K562 (cell line): ENCODE data around the gene SLC16A5. TPM values are rescaled to one million over a fixed set of nuclear protein-coding genes. Genes with fewer than 3 reads are reported as not detected.

Source experiments
- BHLHE40 ChIP-seq: IDR thresholded peaks from 2 replicates; pipeline ENCODE4 v1.6.1; 2011; ENCODE audit warnings: low read length, improper control_type of control experiment
- BRD4 ChIP-seq: fragments of 200-600 bp; sonication (generic); IDR thresholded peaks from 2 replicates; pipeline ENCODE4 v1.6.1; 2017; ENCODE audit warnings: inconsistent platforms
- EP400 ChIP-seq: fragments of 450-650 bp; IDR thresholded peaks from 2 replicates; pipeline ENCODE4 v1.6.1; 2017; ENCODE audit warnings: antibody characterized with exemption, mild to moderate bottlenecking, moderate library complexity
- FOSL1 ChIP-seq: fragments of 200-800 bp; sonication (Bioruptor generic); conservative IDR thresholded peaks from 2 replicates; pipeline ENCODE4 v1.6.1; 2016; ENCODE audit warnings: missing genetic modification characterization, missing compliant biosample characterization
- MTF1 ChIP-seq: fragments of 250-450 bp; sonication (Bioruptor Pico); IDR thresholded peaks from 2 replicates; pipeline ENCODE4 v1.9.0; 2021; ENCODE audit warnings: moderate library complexity, mild to moderate bottlenecking, inconsistent platforms, borderline replicate concordance
- PHF20 ChIP-seq: fragments of 450-650 bp; IDR thresholded peaks from 2 replicates; pipeline ENCODE4 v1.6.1; 2018; ENCODE audit not compliant: partially characterized antibody
- SAP30 ChIP-seq: fragments of 200-600 bp; sonication (generic); IDR thresholded peaks from 2 replicates; pipeline ENCODE4 v1.6.1; 2012; ENCODE audit warnings: borderline replicate concordance, low read depth, mild to moderate bottlenecking, moderate library complexity, low read length, control low read depth, inconsistent platforms; ENCODE audit not compliant: insufficient read depth, poor library complexity, severe bottlenecking
- SPI1 ChIP-seq: IDR thresholded peaks from 2 replicates; pipeline ENCODE4 v1.6.1; 2011; ENCODE audit warnings: low read depth, low read length, control low read depth, borderline replicate concordance
- polyA plus RNA-seq, 8 experiments: library from polyadenylated mRNA; depleted of rRNA in 4 of 8; stranded (reverse) in 5 of 8; unstranded in 3 of 8; fragments of >200 nt; fragmentation: Nextera tagmentation in 2 of 8; fragmentation: Illumina TruSeq in 1 of 8; extraction: Ambion mirVana in 2 of 8; extraction: Trizol in 1 of 8; gene quantifications; 2 replicates each; pipeline versions ENCODE4 v1.2.1 to v1.2.3, GENCODE V29; 2011 to 2014; ENCODE audit warnings: inconsistent platforms in 1 of 8, missing spikeins in 1 of 8
- total RNA-seq, 7 experiments: library from RNA; depleted of rRNA in 6 of 7; stranded (reverse); fragments of >200 nt in 6 of 7; fragmentation: Illumina TruSeq in 2 of 7; extraction: Trizol in 2 of 7; gene quantifications; 2 replicates each; pipeline versions ENCODE4 v1.2.1 to v1.2.3, GENCODE V29; 2011 to 2021; ENCODE audit warnings: low replicate concordance in 1 of 7
- TF ChIP-seq, protein P1 (sequence below), 2 experiments: fragments of 450-650 bp; IDR thresholded peaks; 2 replicates each; pipeline ENCODE4 v1.6.1; 2016; ENCODE audit warnings: mild to moderate bottlenecking in 2 of 2, borderline replicate concordance in 1 of 2, low read depth in 1 of 2, moderate library complexity in 1 of 2
- TF ChIP-seq, protein P2 (sequence below): fragments of 250-450 bp; sonication (Bioruptor Pico); IDR thresholded peaks from 2 replicates; pipeline ENCODE4 v1.8.0; 2022; ENCODE audit warnings: inconsistent platforms

Gene SLC16A5
- total and polyA plus RNA-seq, 9 of the 15 experiments (the other 6 are each of a cell fraction or from before 2014, with no cell fraction given), result 0.06 to 2.6 (median 0.91) TPM

DNA sequence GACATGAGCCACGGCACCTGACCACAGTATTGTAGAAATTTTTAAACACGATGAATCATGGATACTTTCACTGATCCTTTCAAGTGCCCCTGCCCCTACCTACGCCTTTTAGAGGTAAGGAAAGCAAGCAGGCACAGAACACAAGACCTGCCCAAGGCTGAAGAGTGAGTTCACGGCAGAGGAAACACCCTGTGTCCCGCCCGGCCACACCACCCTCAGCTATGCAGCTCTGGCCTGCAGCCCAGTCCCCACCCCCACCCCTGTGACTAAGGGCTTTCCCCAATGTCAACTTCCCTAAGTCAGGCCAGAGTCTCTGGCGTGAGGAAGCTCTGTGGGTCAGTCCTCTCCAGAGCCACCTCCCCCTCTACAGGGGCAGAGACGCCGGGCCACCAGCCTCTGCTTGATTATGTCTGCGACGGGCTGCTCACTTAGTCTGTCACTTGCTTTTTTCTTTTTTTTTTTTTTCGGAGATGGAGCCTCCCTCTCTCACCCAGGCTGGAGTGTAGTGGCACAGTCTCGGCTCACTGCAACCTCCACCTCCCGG is 8.4 kb downstream of the SLC16A5 start (continued):
- TF ChIP-seq, protein P1, sequence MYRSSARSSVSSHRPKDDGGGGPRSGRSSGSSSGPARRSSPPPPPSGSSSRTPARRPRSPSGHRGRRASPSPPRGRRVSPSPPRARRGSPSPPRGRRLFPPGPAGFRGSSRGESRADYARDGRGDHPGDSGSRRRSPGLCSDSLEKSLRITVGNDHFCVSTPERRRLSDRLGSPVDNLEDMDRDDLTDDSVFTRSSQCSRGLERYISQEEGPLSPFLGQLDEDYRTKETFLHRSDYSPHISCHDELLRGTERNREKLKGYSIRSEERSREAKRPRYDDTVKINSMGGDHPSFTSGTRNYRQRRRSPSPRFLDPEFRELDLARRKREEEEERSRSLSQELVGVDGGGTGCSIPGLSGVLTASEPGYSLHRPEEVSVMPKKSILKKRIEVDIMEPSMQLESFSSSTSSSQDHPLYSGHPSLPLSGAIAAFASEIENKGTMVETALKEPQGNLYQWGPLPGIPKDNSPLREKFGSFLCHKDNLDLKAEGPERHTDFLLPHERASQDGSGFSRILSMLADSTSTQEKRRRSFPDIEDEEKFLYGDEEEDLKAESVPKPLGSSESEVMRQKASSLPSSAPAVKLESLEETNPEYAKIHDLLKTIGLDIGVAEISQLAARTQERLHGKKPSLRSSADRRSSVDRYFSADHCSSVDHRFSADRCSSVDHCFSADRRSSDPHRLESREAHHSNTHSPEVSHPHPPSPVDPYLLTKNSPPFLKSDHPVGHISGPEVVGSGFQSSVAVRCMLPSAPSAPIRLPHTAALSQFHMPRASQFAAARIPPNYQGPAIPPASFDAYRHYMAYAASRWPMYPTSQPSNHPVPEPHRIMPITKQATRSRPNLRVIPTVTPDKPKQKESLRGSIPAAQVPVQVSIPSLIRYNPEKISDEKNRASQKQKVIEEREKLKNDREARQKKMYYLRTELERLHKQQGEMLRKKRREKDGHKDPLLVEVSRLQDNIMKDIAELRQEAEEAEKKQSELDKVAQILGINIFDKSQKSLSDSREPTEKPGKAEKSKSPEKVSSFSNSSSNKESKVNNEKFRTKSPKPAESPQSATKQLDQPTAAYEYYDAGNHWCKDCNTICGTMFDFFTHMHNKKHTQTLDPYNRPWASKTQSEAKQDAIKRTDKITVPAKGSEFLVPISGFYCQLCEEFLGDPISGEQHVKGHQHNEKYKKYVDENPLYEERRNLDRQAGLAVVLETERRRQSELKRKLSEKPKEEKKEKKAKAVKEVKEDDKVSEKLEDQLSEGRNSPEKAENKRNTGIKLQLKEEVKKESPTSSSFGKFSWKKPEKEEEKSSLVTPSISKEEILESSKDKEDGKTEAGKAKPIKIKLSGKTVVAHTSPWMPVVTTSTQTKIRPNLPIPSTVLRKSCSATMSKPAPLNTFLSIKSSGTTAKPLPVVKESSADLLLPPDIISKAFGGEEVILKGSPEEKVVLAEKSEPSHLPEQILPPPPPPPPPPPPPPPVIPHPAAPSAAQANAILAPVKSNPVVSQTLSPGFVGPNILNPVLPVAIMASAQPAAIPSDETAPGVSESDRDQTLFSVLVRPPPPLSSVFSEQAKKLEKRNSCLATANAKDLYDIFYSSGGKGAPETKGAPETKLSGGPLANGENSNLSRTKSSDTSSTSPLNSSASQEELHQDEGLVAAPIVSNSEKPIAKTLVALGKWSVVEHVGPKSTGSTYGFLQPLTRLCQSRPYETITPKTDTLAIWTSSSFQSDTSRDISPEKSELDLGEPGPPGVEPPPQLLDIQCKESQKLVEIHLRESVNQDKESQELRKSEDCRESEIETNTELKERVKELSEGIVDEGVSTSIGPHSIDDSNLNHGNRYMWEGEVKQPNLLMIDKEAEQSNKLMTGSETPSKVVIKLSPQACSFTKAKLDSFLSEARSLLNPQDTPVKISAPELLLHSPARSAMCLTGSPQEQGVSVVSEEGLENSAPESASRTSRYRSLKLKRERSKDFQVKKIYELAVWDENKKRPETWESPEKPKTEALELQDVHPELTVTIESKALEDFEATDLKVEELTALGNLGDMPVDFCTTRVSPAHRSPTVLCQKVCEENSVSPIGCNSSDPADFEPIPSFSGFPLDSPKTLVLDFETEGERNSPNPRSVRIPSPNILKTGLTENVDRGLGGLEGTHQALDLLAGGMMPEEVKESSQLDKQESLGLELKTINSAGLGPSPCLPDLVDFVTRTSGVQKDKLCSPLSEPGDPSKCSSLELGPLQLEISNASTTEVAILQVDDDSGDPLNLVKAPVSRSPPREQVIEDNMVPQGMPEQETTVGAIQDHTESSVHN (IDR thresholded peaks at IDR 0.05; ENCODE audit: borderline replicate concordance in 1 of 2, low read depth in 1 of 2), result peak in 1 of 2 experiments; percentile 68; a peak in 1 of 4 replicates
- peak; percentile 16 for TF ChIP-seq PHF20
- TF ChIP-seq SPI1, result peak; percentile 40; the same call in 1 of the 2 replicates
- TF ChIP-seq BRD4, result no peak
- TF ChIP-seq, protein P2, sequence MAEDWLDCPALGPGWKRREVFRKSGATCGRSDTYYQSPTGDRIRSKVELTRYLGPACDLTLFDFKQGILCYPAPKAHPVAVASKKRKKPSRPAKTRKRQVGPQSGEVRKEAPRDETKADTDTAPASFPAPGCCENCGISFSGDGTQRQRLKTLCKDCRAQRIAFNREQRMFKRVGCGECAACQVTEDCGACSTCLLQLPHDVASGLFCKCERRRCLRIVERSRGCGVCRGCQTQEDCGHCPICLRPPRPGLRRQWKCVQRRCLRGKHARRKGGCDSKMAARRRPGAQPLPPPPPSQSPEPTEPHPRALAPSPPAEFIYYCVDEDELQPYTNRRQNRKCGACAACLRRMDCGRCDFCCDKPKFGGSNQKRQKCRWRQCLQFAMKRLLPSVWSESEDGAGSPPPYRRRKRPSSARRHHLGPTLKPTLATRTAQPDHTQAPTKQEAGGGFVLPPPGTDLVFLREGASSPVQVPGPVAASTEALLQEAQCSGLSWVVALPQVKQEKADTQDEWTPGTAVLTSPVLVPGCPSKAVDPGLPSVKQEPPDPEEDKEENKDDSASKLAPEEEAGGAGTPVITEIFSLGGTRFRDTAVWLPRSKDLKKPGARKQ (CRISPR knock-in tag), result no peak
- TF ChIP-seq EP400, result peak; percentile 67
- TF ChIP-seq FOSL1 (tag), result peak; percentile 78
- TF ChIP-seq BHLHE40, result peak; percentile 63
- TF ChIP-seq SAP30, result no peak
- TF ChIP-seq MTF1 (CRISPR knock-in tag), result no peak
